Cardiac muscle cell (in vitro differentiated cells and primary cell): Measurements from ENCODE around the gene CPNE1. TPM values are rescaled to one million over a fixed set of nuclear protein-coding genes. Genes with fewer than 3 reads are reported as not detected.

Experiments
- DNase-seq, 2 donors: peaks; one replicate each; pipeline versions ENCODE4 v3.0.0 to v3.0.0-alpha.2; 2010 to 2017; ENCODE audit warnings: low read depth in 1 of 2, low spot score in 1 of 2
- H3K27ac ChIP-seq: fragments of 200-600 bp; sonication (generic); 2 replicates; pipeline ENCODE4 v1.5.1; 2016
- H3K27me3 ChIP-seq: fragments of 200-600 bp; sonication (generic); 2 replicates; pipeline ENCODE4 v1.6.0; 2016; ENCODE audit warnings: control low read depth
- H3K36me3 ChIP-seq: fragments of 200-600 bp; sonication (generic); 2 replicates; pipeline ENCODE4 v1.5.1; 2016; ENCODE audit warnings: control low read depth
- H3K4me1 ChIP-seq: fragments of 200-600 bp; sonication (generic); 2 replicates; pipeline ENCODE4 v1.8.1; 2017; ENCODE audit warnings: low read depth, mild to moderate bottlenecking, mixed run types
- H3K4me3 ChIP-seq: fragments of 200-600 bp; sonication (generic); 2 replicates; pipeline ENCODE4 v1.5.1; 2016; ENCODE audit warnings: mild to moderate bottlenecking
- H3K9me3 ChIP-seq: fragments of 200-600 bp; sonication (generic); 2 replicates; pipeline ENCODE4 v1.5.1; 2017; ENCODE audit warnings: low read depth, mild to moderate bottlenecking, control low read depth
- CTCF ChIP-seq: IDR thresholded peaks from 2 replicates; pipeline ENCODE4 v1.5.1; 2012; ENCODE audit warnings: low read depth, mild to moderate bottlenecking, low read length
- polyA plus RNA-seq: library from polyadenylated mRNA; unstranded; fragments of >200 nt; fragmentation: Nextera tagmentation; extraction: Ambion mirVana; gene quantifications from 2 replicates; pipeline ENCODE4 v1.2.1, GENCODE V29; 2016
- total RNA-seq: library from RNA; depleted of rRNA; stranded (reverse); fragments of >200 nt; gene quantifications from 2 replicates; pipeline ENCODE4 v1.2.3, GENCODE V29; 2016

CPNE1 gene
- total and polyA plus RNA-seq, 2 experiments from 2014 or later: 225 to 355 TPM

- peaks cover 10% of the 10 kb centered on the region for H3K4me1 ChIP-seq
- H3K27me3 ChIP-seq: no peaks in the 10 kb centered on the region
- no peaks in the 10 kb centered on the region for H3K9me3 ChIP-seq
- DNase-seq: peak; percentile 100
- H3K4me3 ChIP-seq: peak within 1 kb of the TSS; percentile 46
- H3K27ac ChIP-seq: peak within 1 kb of the TSS; percentile 73
- no peaks in the 10 kb centered on the region for H3K36me3 ChIP-seq
- no peak for TF ChIP-seq CTCF
These were observed 48.8 kb downstream of the CPNE1 start, which contains the start of gene SPAG4 for GRCh38 chr20:35615667-35616464. SPAG4 (plus strand) TSS chr20:35615829; CDS start chr20:35616004, 175 bp downstream.

- no peak for DNase-seq
- Histone ChIP-seq H3K27me3 (no peaks in the 10 kb centered on the region), H3K4me1 (no peaks in the 10 kb centered on the region), H3K9me3 (no peaks in the 10 kb centered on the region), H3K36me3 (no peaks in the 10 kb centered on the region), H3K4me3 (no peak overlapping the region), H3K27ac (no peak overlapping the region)
- no peak for TF ChIP-seq CTCF
These were observed 53.2 kb downstream of the CPNE1 start for GRCh38 chr20:35611482-35611881.

GRCh38 chr20:35610833-35611427 lies 53.8 kb downstream of the CPNE1 start:
- TF ChIP-seq CTCF: no peak
- DNase-seq: peak in 1 of 2 donors; percentile 46

GRCh38 chr20:35607003-35607735 lies 57.5 kb downstream of the CPNE1 start:
- Histone ChIP-seq H3K4me1 (no peaks in the 10 kb centered on the region), H3K27me3 (peaks cover 14% of the 10 kb centered on the region), H3K4me3 (no peak overlapping the region), H3K9me3 (no peaks in the 10 kb centered on the region), H3K27ac (no peak overlapping the region), H3K36me3 (no peaks in the 10 kb centered on the region)
- no peak for TF ChIP-seq CTCF
- DNase-seq: no peak

More at GRCh38 chr20:35610833-35611427, 53.8 kb downstream of the CPNE1 start:
- no peaks in the 10 kb centered on the region for H3K36me3 ChIP-seq
- no peak overlapping the region for H3K4me3 ChIP-seq
- H3K27ac ChIP-seq: no peak overlapping the region
- H3K4me1 ChIP-seq: no peaks in the 10 kb centered on the region
- no peaks in the 10 kb centered on the region for H3K9me3 ChIP-seq
- no peaks in the 10 kb centered on the region for H3K27me3 ChIP-seq

GRCh38 chr20:35606127-35606526 lies 58.6 kb downstream of the CPNE1 start:
- no peak overlapping the region for H3K4me3 ChIP-seq
- H3K36me3 ChIP-seq: no peaks in the 10 kb centered on the region
- H3K27ac ChIP-seq: no peak overlapping the region
- no peak for DNase-seq
- H3K27me3 ChIP-seq: peaks cover 25% of the 10 kb centered on the region
- H3K9me3 ChIP-seq: no peaks in the 10 kb centered on the region
- H3K4me1 ChIP-seq: no peaks in the 10 kb centered on the region
- TF ChIP-seq CTCF: no peak
